Lower leg skin (tissue), 3 donors: Measurements from ENCODE around the gene FUT8.

ENCODE experiments used
- CTCF ChIP-seq, 3 donors: fragments of 450-650 bp; IDR thresholded peaks; one replicate each; pipeline ENCODE4 v1.5.1; 2016; ENCODE audit warnings: antibody characterized with exemption in 3 of 3, mild to moderate bottlenecking in 3 of 3, moderate library complexity in 2 of 3
- POLR2A ChIP-seq, 2 donors: fragments of 450-650 bp; IDR thresholded peaks; one replicate each; pipeline ENCODE4 v1.6.1; 2016 to 2017; ENCODE audit warnings: antibody characterized with exemption in 2 of 2, mild to moderate bottlenecking in 1 of 2, moderate library complexity in 1 of 2

DNA sequence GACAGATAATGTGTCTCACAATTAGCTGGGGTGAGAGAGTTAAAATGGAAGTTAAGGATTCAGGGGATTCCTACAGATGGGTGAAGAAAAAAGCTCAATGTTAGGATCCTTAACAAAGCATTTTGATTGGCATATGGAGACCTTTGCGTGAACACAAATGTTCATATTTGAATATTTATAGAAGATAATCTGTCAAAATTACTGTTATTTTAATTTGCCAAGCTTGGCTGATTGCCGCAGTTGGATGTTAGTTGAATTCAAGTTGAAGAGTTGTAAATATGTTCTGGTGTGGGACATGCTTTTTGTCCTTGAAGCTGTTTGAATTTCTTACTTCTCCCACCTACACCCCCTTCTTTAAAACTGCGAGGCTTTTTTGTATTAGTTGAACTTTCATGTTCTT is 91.2 kb downstream of the FUT8 start:
- no peak for TF ChIP-seq CTCF (IDR thresholded peaks at IDR 0.05)
- no peak for TF ChIP-seq POLR2A (IDR thresholded peaks at IDR 0.05)
